HL-60 (cell line): ENCODE results near the gene KCNE1.

Experiments
- DNase-seq, 2 experiments: peaks; one replicate each; pipeline ENCODE4 v3.0.0-alpha.2; 2010 to 2020; ENCODE audit warnings: low read depth in 1 of 2, low spot score in 1 of 2
- H3K27ac ChIP-seq: fragments of 250-450 bp; sonication (Bioruptor Pico); replicated peaks from 2 replicates; pipeline ENCODE4 v1.5.1; 2020; ENCODE audit warnings: mild to moderate bottlenecking, moderate library complexity
- H3K27me3 ChIP-seq: fragments of 250-450 bp; sonication (Bioruptor Pico); 2 replicates; pipeline ENCODE4 v1.5.1; 2021; ENCODE audit warnings: mild to moderate bottlenecking, moderate library complexity; ENCODE audit not compliant: insufficient read depth, poor library complexity, severe bottlenecking
- H3K4me3 ChIP-seq: replicated peaks from 2 replicates; pipeline ENCODE4 v1.5.1; 2011; ENCODE audit warnings: mild to moderate bottlenecking, control low read depth, low read length; ENCODE audit not compliant: insufficient read depth
- GABPA ChIP-seq: IDR thresholded peaks from 2 replicates; pipeline ENCODE4 v1.6.1; 2012; ENCODE audit warnings: low read depth
- POLR2AphosphoS5 ChIP-seq: IDR thresholded peaks from 2 replicates; pipeline ENCODE4 v1.6.1; 2012; ENCODE audit warnings: low read depth
- SPI1 ChIP-seq: IDR thresholded peaks from 2 replicates; pipeline ENCODE4 v1.6.1; 2012; ENCODE audit warnings: low read depth, mild to moderate bottlenecking, borderline replicate concordance
- TF ChIP-seq, protein P1 (sequence below): IDR thresholded peaks from one replicate; pipeline ENCODE4 v1.5.1; 2011; ENCODE audit warnings: low read length, control low read depth, inconsistent platforms; ENCODE audit not compliant: insufficient read depth
- TF ChIP-seq, protein P2 (sequence below): IDR thresholded peaks from 2 replicates; pipeline ENCODE4 v1.6.1; 2012; ENCODE audit warnings: low read depth; ENCODE audit not compliant: insufficient replicate concordance

Gene KCNE1

DNA sequence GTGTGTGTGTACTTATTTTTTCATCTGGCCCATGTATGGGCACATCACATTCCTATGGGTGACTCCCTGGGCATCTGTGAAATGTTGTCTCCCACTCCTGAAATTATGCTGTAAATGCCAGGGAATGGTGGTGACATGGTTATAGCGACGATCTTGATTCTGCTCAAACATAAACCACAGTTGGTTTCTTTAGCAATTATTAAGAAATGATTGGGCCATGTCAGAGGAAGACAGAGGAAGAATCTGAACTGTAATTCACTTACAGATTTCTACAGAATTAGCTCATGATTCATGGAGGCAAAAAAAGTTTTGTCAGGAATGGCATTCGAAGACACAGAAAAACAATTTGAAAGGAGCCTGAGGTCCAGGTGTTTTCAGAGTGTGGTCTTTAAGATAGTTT is 25.8 kb upstream of the KCNE1 start:
- no peak overlapping the region for H3K27ac ChIP-seq
- H3K27me3 ChIP-seq, result no peaks in the 10 kb centered on the region
- DNase-seq, result no peak
- H3K4me3 ChIP-seq, result no peak overlapping the region
- TF ChIP-seq, protein P1, sequence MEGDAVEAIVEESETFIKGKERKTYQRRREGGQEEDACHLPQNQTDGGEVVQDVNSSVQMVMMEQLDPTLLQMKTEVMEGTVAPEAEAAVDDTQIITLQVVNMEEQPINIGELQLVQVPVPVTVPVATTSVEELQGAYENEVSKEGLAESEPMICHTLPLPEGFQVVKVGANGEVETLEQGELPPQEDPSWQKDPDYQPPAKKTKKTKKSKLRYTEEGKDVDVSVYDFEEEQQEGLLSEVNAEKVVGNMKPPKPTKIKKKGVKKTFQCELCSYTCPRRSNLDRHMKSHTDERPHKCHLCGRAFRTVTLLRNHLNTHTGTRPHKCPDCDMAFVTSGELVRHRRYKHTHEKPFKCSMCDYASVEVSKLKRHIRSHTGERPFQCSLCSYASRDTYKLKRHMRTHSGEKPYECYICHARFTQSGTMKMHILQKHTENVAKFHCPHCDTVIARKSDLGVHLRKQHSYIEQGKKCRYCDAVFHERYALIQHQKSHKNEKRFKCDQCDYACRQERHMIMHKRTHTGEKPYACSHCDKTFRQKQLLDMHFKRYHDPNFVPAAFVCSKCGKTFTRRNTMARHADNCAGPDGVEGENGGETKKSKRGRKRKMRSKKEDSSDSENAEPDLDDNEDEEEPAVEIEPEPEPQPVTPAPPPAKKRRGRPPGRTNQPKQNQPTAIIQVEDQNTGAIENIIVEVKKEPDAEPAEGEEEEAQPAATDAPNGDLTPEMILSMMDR, result no peak
- TF ChIP-seq, protein P2, sequence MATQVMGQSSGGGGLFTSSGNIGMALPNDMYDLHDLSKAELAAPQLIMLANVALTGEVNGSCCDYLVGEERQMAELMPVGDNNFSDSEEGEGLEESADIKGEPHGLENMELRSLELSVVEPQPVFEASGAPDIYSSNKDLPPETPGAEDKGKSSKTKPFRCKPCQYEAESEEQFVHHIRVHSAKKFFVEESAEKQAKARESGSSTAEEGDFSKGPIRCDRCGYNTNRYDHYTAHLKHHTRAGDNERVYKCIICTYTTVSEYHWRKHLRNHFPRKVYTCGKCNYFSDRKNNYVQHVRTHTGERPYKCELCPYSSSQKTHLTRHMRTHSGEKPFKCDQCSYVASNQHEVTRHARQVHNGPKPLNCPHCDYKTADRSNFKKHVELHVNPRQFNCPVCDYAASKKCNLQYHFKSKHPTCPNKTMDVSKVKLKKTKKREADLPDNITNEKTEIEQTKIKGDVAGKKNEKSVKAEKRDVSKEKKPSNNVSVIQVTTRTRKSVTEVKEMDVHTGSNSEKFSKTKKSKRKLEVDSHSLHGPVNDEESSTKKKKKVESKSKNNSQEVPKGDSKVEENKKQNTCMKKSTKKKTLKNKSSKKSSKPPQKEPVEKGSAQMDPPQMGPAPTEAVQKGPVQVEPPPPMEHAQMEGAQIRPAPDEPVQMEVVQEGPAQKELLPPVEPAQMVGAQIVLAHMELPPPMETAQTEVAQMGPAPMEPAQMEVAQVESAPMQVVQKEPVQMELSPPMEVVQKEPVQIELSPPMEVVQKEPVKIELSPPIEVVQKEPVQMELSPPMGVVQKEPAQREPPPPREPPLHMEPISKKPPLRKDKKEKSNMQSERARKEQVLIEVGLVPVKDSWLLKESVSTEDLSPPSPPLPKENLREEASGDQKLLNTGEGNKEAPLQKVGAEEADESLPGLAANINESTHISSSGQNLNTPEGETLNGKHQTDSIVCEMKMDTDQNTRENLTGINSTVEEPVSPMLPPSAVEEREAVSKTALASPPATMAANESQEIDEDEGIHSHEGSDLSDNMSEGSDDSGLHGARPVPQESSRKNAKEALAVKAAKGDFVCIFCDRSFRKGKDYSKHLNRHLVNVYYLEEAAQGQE, result no peak
- TF ChIP-seq POLR2AphosphoS5, result no peak
- TF ChIP-seq SPI1, result no peak
- TF ChIP-seq GABPA, result no peak

DNA sequence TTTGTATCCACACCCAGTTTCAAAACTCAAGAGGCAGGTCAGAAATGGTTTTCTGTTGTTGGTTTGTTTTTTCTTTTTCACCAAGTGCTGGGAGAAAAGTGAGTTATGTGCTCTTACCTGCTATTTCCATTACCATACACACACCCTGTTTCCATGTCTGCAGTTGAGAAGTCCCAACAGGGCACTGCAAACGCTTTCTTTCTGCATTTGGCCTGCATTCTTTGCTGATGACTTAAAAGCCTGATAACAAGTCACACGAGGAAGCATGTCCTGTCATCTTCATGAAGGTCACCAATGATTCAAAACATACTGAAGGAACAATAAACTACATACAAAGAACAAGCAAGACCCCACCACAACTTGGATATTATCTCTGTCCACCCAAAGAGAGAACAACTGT is 24.8 kb upstream of the KCNE1 start:
- no peak for TF ChIP-seq POLR2AphosphoS5
- no peak for TF ChIP-seq SPI1
- TF ChIP-seq, protein P2, result no peak
- no peak for TF ChIP-seq GABPA
- TF ChIP-seq, protein P1, result no peak
- Histone ChIP-seq H3K27me3 (no peaks in the 10 kb centered on the region), H3K4me3 (no peak overlapping the region), H3K27ac (no peak overlapping the region)
- no peak for DNase-seq

DNA sequence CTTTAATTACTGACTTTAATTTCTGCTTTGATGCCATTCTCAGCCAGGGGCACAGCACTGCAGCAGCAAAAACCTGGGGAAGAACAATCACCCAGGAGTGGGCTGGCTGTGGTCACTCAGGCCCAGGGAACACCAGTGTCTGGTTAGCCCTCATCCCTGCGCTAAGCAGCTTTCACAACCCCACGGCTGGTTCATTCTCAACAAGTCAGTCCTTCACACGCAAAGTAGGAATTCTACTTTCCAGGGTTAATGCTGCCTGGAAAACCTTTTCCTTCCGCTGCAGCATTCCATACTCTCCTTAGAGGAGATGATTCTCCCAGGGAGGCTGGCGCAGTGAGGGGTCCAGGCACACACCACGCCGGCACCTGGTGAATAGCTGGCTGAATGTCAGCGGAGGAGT is 24.3 kb upstream of the KCNE1 start:
- Histone ChIP-seq H3K4me3 (no peak overlapping the region), H3K27me3 (no peaks in the 10 kb centered on the region), H3K27ac (no peak overlapping the region)
- no peak for DNase-seq
- no peak for TF ChIP-seq POLR2AphosphoS5
- TF ChIP-seq, protein P1, result no peak
- no peak for TF ChIP-seq SPI1
- TF ChIP-seq GABPA, result no peak
- TF ChIP-seq, protein P2, result no peak
